Activated T-cell treated with anti-CD3 and anti-CD28 coated beads for 48 hours (primary cell): ENCODE data around the gene GON4L.
"Not testable (repeated sequence)": the region's sequence is repeated elsewhere in the genome, so short reads cannot be mapped to it uniquely, and the experiment has no call there.

Experiments used
- DNase-seq: peaks from one replicate; pipeline ENCODE4 v3.0.0-alpha.2; 2020; ENCODE audit warnings: low read depth

The GON4L gene

GRCh38 chr1:155856975-155857930 lies at the start of gene GON4L:
Gene GON4L, minus strand, starts transcription at chr1:155857214. Its CDS starts 3,434 bp downstream, at chr1:155853780.
- DNase-seq, result peak; percentile 85

GRCh38 chr1:155904261-155904660 lies 47.2 kb upstream of the GON4L start:
- DNase-seq, result no peak

GRCh38 chr1:155900161-155900560 lies 43.1 kb upstream of the GON4L start:
- DNase-seq, result no peak

GRCh38 chr1:155899683-155900082 lies 42.7 kb upstream of the GON4L start:
- no peak for DNase-seq

- no peak for DNase-seq
These were observed 41.9 kb upstream of the GON4L start for GRCh38 chr1:155898888-155899287.

GRCh38 chr1:155897746-155898145 lies 40.7 kb upstream of the GON4L start:
- no peak for DNase-seq

GRCh38 chr1:155896476-155896875 lies 39.5 kb upstream of the GON4L start:
- not testable (repeated sequence) for DNase-seq

- DNase-seq, result not testable (repeated sequence)
These were observed 38.6 kb upstream of the GON4L start for GRCh38 chr1:155895617-155896016.

- no peak for DNase-seq
These were observed 36.6 kb upstream of the GON4L start for GRCh38 chr1:155893389-155894142.

GRCh38 chr1:155892796-155893195 lies 35.8 kb upstream of the GON4L start:
- DNase-seq, result no peak

- DNase-seq, result no peak
These were observed 33.2 kb upstream of the GON4L start for GRCh38 chr1:155890251-155890650.

- no peak for DNase-seq
These were observed 32.6 kb upstream of the GON4L start for GRCh38 chr1:155889566-155889965.

- DNase-seq, result no peak
These were observed 31.5 kb upstream of the GON4L start for GRCh38 chr1:155888481-155888880.

- no peak for DNase-seq
These were observed 28.0 kb upstream of the GON4L start for GRCh38 chr1:155884982-155885381.

- DNase-seq, result no peak
These were observed 27.3 kb upstream of the GON4L start for GRCh38 chr1:155884031-155884960.

GRCh38 chr1:155882766-155883165 lies 25.8 kb upstream of the GON4L start:
- DNase-seq, result no peak

- DNase-seq, result no peak
These were observed 25.2 kb upstream of the GON4L start for GRCh38 chr1:155882235-155882634.

GRCh38 chr1:155880950-155881349 lies 23.9 kb upstream of the GON4L start:
- DNase-seq, result no peak

GRCh38 chr1:155880251-155880650 lies 23.2 kb upstream of the GON4L start:
- no peak for DNase-seq

GRCh38 chr1:155877945-155878344 lies 20.9 kb upstream of the GON4L start:
- no peak for DNase-seq

- no peak for DNase-seq
These were observed 16.8 kb upstream of the GON4L start for GRCh38 chr1:155873860-155874259.

- no peak for DNase-seq
These were observed 15.5 kb upstream of the GON4L start for GRCh38 chr1:155872527-155872926.
